GM18499 (cell line): Measurements from ENCODE around the gene NRIP2.

Experiments used
- ATAC-seq: cut with Tn5 transposase; IDR thresholded peaks from one replicate; pipeline ENCODE4 v1.9.1; 2021; ENCODE audit warnings: moderate number of reproducible peaks; ENCODE audit not compliant: insufficient read depth, unreplicated experiment

NRIP2 gene

DNA sequence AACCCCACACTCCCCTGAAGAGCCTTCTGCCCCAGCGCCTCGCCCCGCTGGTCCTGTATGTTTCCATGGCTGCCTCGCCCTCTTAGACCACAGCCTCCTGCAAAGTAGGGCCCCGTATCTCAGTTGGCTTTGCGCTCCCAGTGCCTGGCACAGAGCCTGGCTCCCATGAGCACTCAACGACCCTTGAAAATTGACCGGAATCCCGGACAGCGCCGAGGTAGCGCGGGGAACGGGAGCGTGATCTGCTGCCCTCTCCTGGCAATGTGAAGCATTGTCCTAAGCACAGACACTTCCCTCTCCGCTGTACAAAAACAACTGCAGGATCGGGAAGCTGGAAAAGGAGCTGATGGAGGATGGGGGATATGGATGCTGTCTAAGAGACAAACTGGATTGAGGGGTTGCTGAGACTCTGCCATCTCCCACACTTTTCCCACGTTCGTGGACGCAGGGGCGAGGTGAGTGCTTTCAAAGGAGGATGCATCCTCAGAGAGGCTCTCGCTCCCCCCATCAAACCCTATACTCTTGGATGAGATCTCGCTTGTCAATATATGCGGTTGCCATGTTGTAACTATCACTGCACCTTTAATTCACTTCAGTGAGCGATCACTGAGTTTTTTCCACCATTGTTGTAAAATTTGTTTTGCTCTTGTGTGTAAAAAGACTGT lies 50.8 kb downstream of the NRIP2 start:
- ATAC-seq = no peak

DNA sequence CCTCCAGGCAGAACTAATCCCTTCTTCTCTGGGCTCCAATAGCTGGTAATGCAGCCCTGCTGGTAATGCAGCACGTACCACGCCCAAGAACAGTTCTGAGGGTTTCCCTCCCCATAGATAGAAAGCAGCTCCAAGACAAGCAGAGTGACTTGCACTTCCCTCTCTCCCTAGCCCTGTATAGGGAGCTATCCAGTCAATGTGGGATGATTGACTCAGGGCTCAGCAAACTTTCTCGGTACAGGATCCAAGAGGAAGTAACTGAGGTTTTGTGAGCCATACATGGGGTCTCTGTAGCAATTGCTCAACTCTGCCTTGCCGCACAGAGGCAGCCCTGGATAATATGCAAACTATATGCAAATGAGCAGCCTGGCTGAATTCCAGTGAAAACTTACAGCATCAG lies 55.6 kb downstream of the NRIP2 start:
- ATAC-seq = no peak

DNA sequence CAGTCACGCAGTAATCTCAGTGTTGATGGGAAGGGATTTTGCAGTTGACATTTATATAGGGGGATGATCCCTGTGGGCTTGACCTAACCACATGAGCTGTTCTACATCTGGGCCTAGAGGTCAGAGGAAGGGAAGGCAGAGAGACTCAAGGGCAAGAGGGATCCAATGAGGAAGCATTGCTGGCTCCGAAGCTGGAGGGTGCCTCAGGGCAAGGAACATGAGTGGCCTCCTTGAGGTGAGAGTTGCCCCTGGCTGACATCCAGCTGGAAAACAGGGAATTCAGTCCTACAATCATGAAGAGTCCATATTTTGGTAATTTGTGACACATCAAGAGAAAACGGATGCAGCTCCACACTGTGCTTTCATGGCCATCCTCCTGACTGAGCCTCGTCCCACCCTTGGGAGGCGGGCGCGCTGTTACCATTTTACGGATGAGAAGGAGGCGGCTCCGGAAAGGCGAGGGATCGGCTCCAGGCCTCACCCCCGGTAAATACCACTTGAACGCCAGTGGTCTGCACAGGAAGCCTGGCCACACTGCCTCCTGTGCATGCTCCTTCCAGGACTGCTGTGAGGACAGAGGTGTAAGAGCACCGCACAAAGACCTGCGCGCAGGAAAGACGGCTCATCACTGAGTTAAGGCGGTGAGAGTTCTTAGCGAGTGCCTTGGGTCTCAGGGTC lies 58.6 kb downstream of the NRIP2 start:
- ATAC-seq = no peak

DNA sequence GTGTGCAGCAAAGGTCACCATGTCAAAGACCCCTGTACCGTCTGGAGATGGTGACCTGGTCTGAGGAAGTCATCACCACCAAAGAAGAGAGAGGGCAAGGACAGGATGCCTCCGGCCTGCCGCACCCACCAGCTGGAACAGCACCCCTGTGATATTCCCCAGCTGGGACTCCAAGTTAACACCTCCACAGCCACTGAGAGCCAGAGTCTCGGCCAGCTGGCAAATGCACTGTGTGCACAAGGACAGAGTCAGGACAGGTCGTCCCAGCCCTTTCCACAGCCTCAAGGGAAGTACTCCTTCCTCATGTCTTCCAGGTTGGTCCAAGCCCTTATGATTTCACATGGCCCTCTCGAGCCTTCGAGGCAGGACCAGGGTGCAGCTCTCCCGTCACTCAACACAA lies 59.4 kb downstream of the NRIP2 start:
- ATAC-seq = no peak
